Panc1 (cell line): ENCODE measurements around the gene MFSD12.

Source experiments
- TCF7L2 ChIP-seq: IDR thresholded peaks from 2 replicates; pipeline ENCODE4 v1.6.1; 2011; ENCODE audit warnings: mild to moderate bottlenecking, low read depth, low read length, inconsistent platforms
- TF ChIP-seq, protein P1 (sequence below): fragments of 450-650 bp; IDR thresholded peaks from 2 replicates; pipeline ENCODE4 v1.5.1; 2017; ENCODE audit warnings: mild to moderate bottlenecking

DNA sequence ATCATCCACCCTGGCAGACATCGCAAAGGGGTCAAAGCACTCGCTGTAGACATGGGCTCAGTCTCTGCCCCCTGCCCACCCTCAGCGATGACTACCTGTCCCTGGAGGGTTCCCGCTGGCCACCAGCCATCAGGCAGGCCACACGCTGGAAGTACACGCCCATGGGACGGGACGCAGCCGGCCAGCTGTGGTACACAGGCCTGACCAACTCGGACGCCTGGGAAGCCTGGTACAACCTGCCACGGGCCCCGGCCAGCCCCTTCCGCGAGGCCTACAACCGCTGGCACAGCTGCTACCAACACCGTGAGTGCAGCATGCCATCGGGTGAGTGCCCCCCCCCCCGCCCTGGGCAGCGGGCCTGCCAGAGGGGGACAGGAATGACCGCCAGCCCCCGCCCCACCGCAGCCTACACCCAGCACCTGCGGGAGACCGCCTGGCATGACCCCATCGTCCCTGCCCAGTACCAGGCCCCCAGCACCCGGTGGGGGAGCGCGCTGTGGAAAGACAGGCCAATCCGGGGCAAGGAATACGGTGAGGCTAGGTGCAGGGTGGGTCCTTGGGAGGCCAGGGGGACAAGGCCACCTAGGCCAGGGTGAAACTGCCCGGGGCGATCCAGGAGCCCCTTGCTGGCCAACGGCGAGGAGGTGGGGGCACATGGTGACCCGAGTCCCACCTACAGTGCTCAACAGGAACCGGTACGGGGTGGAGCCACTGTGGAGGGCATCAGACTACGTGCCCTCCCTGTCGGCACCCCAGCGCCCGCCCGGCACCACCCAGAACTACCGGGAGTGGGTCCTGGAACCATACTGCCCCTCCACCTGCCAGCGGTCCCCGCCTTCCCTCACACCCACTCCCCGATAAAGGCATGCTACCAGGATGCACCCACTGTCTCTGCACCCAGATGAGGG is 14.0 kb downstream of the MFSD12 start:
- TF ChIP-seq, protein P1, sequence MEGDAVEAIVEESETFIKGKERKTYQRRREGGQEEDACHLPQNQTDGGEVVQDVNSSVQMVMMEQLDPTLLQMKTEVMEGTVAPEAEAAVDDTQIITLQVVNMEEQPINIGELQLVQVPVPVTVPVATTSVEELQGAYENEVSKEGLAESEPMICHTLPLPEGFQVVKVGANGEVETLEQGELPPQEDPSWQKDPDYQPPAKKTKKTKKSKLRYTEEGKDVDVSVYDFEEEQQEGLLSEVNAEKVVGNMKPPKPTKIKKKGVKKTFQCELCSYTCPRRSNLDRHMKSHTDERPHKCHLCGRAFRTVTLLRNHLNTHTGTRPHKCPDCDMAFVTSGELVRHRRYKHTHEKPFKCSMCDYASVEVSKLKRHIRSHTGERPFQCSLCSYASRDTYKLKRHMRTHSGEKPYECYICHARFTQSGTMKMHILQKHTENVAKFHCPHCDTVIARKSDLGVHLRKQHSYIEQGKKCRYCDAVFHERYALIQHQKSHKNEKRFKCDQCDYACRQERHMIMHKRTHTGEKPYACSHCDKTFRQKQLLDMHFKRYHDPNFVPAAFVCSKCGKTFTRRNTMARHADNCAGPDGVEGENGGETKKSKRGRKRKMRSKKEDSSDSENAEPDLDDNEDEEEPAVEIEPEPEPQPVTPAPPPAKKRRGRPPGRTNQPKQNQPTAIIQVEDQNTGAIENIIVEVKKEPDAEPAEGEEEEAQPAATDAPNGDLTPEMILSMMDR: no peak
- no peak for TF ChIP-seq TCF7L2
